Nephron (organoid): Measurements from ENCODE around the gene TLCD1.

ENCODE experiments used
- H3K27ac Mint-ChIP-seq, 3 experiments: 2 replicates each; pipeline ENCODE4 v1.8.0; 2020; ENCODE audit warnings: mixed read lengths in 3 of 3, mild to moderate bottlenecking in 2 of 3, moderate library complexity in 1 of 3
- H3K27me3 Mint-ChIP-seq: 2 replicates; pipeline ENCODE4 v1.8.0; 2021; ENCODE audit warnings: low read depth, mild to moderate bottlenecking, moderate library complexity, mixed read lengths
- H3K36me3 Mint-ChIP-seq: 2 replicates; pipeline ENCODE4 v1.8.0; 2020; ENCODE audit warnings: low read depth, mixed read lengths
- H3K4me1 Mint-ChIP-seq: 2 replicates; pipeline ENCODE4 v1.8.0; 2020; ENCODE audit warnings: mixed read lengths
- H3K4me3 Mint-ChIP-seq, 3 experiments: 2 replicates each; pipeline ENCODE4 v1.8.0; 2020; ENCODE audit warnings: mild to moderate bottlenecking in 3 of 3, mixed read lengths in 3 of 3, moderate library complexity in 2 of 3
- H3K9me3 Mint-ChIP-seq: 2 replicates; pipeline ENCODE4 v1.8.0; 2020; ENCODE audit warnings: mixed read lengths
- TF ChIP-seq, protein P1 (sequence below), 3 experiments: fragments of 200-600 bp; sonication (generic); IDR thresholded peaks; one replicate each; pipeline ENCODE4 v1.5.0; 2021; ENCODE audit warnings: antibody characterized with exemption in 3 of 3; ENCODE audit not compliant: unreplicated experiment in 3 of 3

Gene TLCD1

GRCh38 chr17:28747801-28748750 is 22.0 kb upstream of the TLCD1 start:
- H3K4me3 Mint-ChIP-seq = peak overlapping the region; percentile 21 to 41 (median 32)
- no peaks in the 10 kb centered on the region for H3K9me3 Mint-ChIP-seq
- no peaks in the 10 kb centered on the region for H3K27me3 Mint-ChIP-seq
- peaks cover 40% of the 10 kb centered on the region for H3K36me3 Mint-ChIP-seq
- H3K27ac Mint-ChIP-seq = peak overlapping the region; percentile 46 to 95 (median 86)
- H3K4me1 Mint-ChIP-seq = peaks cover 34% of the 10 kb centered on the region
- TF ChIP-seq, protein P1, sequence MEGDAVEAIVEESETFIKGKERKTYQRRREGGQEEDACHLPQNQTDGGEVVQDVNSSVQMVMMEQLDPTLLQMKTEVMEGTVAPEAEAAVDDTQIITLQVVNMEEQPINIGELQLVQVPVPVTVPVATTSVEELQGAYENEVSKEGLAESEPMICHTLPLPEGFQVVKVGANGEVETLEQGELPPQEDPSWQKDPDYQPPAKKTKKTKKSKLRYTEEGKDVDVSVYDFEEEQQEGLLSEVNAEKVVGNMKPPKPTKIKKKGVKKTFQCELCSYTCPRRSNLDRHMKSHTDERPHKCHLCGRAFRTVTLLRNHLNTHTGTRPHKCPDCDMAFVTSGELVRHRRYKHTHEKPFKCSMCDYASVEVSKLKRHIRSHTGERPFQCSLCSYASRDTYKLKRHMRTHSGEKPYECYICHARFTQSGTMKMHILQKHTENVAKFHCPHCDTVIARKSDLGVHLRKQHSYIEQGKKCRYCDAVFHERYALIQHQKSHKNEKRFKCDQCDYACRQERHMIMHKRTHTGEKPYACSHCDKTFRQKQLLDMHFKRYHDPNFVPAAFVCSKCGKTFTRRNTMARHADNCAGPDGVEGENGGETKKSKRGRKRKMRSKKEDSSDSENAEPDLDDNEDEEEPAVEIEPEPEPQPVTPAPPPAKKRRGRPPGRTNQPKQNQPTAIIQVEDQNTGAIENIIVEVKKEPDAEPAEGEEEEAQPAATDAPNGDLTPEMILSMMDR (IDR thresholded peaks at IDR 0.05; ENCODE audit: unreplicated experiment in 3 of 3) = no peak

DNA sequence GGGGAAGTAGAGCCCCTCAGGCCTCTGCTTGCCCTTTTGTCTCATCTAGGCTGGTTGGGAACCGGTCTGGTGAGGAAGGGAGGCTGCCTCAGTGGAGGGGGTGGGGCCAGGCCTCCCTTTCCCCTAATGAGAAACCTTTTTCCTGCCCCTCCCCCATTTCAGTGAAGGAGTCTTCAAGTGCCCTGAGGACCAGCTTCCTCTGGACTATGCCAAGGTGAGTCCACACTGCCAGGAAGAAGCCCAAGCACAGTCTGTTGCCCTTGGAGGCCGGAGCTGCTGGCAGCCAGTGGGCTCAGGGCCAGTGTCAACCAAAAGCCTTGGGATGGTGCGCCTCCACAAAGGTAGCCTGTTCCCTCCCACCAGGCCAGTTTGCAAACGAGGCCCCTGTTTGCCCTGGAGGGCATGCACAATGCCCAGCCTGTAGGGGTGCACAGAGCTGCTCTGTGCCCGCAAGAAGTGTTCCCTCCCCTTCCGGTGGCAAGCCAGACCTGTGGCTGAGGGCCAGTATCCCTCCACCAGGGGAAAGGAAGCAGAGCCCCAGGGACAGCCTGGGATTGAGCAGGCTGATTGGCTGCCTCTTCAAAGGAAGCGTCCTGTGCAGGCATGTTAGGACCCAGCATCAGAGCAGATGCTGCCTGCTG is 21.1 kb upstream of the TLCD1 start:
- no peaks in the 10 kb centered on the region for H3K9me3 Mint-ChIP-seq
- peaks cover 36% of the 10 kb centered on the region for H3K36me3 Mint-ChIP-seq
- peaks cover 34% of the 10 kb centered on the region for H3K4me1 Mint-ChIP-seq
- TF ChIP-seq, protein P1 (IDR thresholded peaks at IDR 0.05; ENCODE audit: unreplicated experiment in 3 of 3) = no peak
- no peaks in the 10 kb centered on the region for H3K27me3 Mint-ChIP-seq
- peak overlapping the region; percentile 97 to 99 (median 98) for H3K4me3 Mint-ChIP-seq
- peak overlapping the region; percentile 95 to 100 (median 99) for H3K27ac Mint-ChIP-seq

DNA sequence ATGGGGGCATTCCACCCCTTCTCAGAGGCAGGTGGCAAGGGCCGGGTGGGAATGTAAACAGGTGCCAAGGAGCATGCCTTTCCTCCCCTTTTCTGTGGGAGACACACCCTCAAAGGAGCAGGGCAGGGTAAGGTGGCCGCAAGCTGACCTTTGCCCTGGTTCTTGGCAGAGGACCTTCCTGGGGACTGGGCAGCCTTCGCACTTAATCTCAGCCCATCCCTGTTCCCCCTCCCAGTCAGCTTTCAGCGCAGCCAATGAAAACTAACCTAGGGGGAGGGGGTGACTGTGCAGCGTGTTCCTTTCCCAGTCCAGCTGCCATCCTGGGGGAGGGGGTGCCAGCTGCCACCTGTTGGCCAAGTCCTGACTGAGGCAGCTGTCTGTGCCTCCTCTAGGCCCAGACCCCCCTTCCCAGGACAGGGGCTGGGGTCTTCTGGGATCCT is 20.6 kb upstream of the TLCD1 start:
- TF ChIP-seq, protein P1 (IDR thresholded peaks at IDR 0.05; ENCODE audit: unreplicated experiment in 3 of 3) = no peak
- Mint-ChIP-seq H3K27ac (peak overlapping the region; percentile 95 to 100 (median 99)), H3K9me3 (no peaks in the 10 kb centered on the region), H3K36me3 (peaks cover 33% of the 10 kb centered on the region), H3K4me3 (peak overlapping the region; percentile 97 to 99 (median 98)), H3K27me3 (no peaks in the 10 kb centered on the region), H3K4me1 (peaks cover 34% of the 10 kb centered on the region)

DNA sequence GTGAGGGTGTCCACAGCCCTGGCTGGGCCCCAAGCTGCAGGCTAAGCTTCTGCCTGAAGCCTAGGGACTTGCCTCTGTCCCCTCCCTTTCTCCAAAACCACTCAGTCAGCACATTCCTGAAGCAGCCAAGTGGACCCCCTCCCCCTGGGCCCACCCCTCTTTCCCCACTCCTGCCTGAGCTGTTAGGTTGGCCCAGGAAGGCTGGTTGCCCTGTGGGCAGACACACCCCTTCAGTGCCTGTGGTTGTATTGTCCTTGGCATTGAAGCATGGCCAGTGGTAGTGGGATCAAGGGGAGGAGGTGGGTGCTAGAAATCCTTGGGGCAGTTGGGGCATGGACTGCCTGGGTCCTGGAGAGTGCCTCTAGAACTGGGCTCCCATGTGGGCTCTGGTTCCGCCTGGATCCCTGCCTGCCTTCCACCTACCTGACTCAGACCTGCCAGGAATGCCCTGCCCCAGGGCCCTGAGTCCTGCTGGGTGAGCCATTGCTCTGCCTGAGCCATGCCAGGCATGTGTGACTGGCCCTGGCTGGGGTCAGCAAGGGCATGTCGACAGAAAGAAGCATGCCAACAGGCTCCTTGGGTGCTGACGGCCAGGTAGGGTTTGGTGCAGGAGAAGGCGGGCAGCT is 19.9 kb upstream of the TLCD1 start:
- Mint-ChIP-seq H3K4me1 (peaks cover 34% of the 10 kb centered on the region), H3K36me3 (peaks cover 31% of the 10 kb centered on the region), H3K9me3 (no peaks in the 10 kb centered on the region), H3K27ac (peak overlapping the region; percentile 95 to 100 (median 99)), H3K4me3 (peak overlapping the region; percentile 97 to 99 (median 98)), H3K27me3 (no peaks in the 10 kb centered on the region)
- TF ChIP-seq, protein P1 (IDR thresholded peaks at IDR 0.05; ENCODE audit: unreplicated experiment in 3 of 3) = no peak

DNA sequence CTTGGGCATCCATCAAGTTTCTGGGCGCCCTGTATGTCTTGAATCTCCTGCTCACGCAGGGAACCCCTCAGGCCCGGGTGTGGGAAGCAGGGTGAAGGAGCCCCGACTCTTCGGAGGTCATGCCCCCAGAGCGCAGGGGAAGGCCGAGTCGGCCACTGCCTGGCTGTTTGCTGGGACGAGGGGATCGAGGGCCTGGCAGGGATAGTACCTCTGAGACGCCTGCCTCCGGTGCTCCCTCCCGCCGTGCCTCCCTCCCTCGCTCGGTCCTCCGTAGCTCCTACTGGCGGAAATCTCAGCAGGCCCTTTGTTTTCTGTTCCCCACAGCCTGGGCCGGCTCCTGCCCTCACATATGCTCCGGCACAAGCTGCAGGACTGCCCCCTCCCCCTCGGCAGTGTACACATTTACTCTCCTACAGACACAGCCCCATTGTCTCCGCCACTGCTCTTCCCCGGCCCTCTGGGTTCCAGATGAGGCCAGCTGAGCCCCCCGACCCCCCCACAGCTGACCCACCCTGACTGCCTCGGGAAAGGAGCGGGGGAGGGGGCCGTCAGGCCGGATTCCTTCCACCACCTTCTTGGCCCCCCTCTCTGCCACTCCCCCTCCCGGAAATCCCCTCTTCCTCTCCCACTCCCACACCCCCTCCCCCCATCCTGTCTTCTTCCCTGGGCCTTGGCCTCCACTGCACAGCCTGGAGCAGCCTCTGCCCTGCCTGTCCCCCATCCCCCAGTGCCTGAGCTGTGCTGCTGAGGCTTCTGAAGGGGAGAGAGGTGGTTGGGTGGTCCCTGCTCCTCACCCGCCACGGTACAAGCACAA is 19.1 kb upstream of the TLCD1 start:
- H3K4me1 Mint-ChIP-seq = peaks cover 31% of the 10 kb centered on the region
- peak overlapping the region; percentile 97 to 99 (median 98) for H3K4me3 Mint-ChIP-seq
- peak overlapping the region; percentile 95 to 100 (median 99) for H3K27ac Mint-ChIP-seq
- H3K27me3 Mint-ChIP-seq = no peaks in the 10 kb centered on the region
- peaks cover 24% of the 10 kb centered on the region for H3K36me3 Mint-ChIP-seq
- H3K9me3 Mint-ChIP-seq = no peaks in the 10 kb centered on the region
- TF ChIP-seq, protein P1 (IDR thresholded peaks at IDR 0.05; ENCODE audit: unreplicated experiment in 3 of 3) = no peak
